H1 (cell line): ENCODE results near the gene GLIS2. TPM values are rescaled to one million over a fixed set of nuclear protein-coding genes. Genes with fewer than 3 reads are reported as not detected.

Experiments
- CTCF ChIA-PET: fragments of 300-600 bp; sonication (Branson Sonifier 250); formaldehyde crosslinking; loops from one replicate; lab custom pipeline; 2021; ENCODE audit not compliant: partially characterized antibody; lab: Charles Lee
- POLR2A ChIA-PET: fragments of 300-600 bp; sonication (Branson Sonifier 250); formaldehyde crosslinking; loops from one replicate; lab custom pipeline; 2021; ENCODE audit warnings: inconsistent platforms; ENCODE audit not compliant: partially characterized antibody; lab: Charles Lee
- DNase-seq, 2 experiments: peaks; one replicate each; pipeline versions ENCODE4 v3.0.0 to v3.0.0-alpha.2; 2010 to 2022; ENCODE audit warnings: low spot score in 2 of 2, low read depth in 1 of 2, mixed read lengths in 1 of 2
- FAIRE-seq: peaks from 2 replicates; lab custom pipeline; 2011; peaks lifted over from hg19 to GRCh38; lab: Jason Lieb, UNC
- H2AFZ ChIP-seq: 2 replicates; pipeline ENCODE4 v1.8.1; 2012; ENCODE audit warnings: low read length, inconsistent platforms
- H2AK5ac ChIP-seq: 2 replicates; pipeline ENCODE4 v1.6.1; 2013; ENCODE audit warnings: low read depth, low read length
- H2BK120ac ChIP-seq: replicated peaks from 2 replicates; pipeline ENCODE3; 2013; ENCODE audit warnings: low read depth, low read length, inconsistent platforms
- H2BK12ac ChIP-seq: 2 replicates; pipeline ENCODE4 v1.6.1; 2013; ENCODE audit warnings: low read depth, low read length
- H2BK15ac ChIP-seq: 2 replicates; pipeline ENCODE4 v1.6.1; 2013; ENCODE audit warnings: low read length
- H2BK20ac ChIP-seq: 2 replicates; pipeline ENCODE4 v1.6.1; 2013; ENCODE audit warnings: low read length
- H2BK5ac ChIP-seq: 2 replicates; pipeline ENCODE4 v1.6.1; 2013; ENCODE audit warnings: low read depth, low read length
- H3K14ac ChIP-seq: 2 replicates; pipeline ENCODE4 v1.6.1; 2013; ENCODE audit warnings: inconsistent platforms; ENCODE audit not compliant: insufficient read length
- H3K18ac ChIP-seq: 2 replicates; pipeline ENCODE4 v1.6.1; 2013; ENCODE audit warnings: low read length; ENCODE audit errors: extremely low read depth
- H3K23ac ChIP-seq: 2 replicates; pipeline ENCODE4 v1.6.1; 2013; ENCODE audit warnings: inconsistent platforms; ENCODE audit not compliant: insufficient read length
- H3K23me2 ChIP-seq: 2 replicates; pipeline ENCODE4 v1.6.1; 2013; ENCODE audit warnings: low read depth, low read length
- H3K27ac ChIP-seq: 2 replicates; pipeline ENCODE4 v1.6.1; 2011; ENCODE audit warnings: low read depth, low read length, inconsistent platforms
- H3K27me3 ChIP-seq, 4 experiments: replicated peaks in 1 of 4; 1 replicate in 1 of 4; 2 replicates in 3 of 4; pipeline versions ENCODE4 v1.6.1 to v1.8.1; 2011 to 2013; ENCODE audit warnings: low read length in 3 of 4, mild to moderate bottlenecking in 3 of 4, inconsistent platforms in 2 of 4, mixed read lengths in 2 of 4, moderate library complexity in 1 of 4; ENCODE audit not compliant: control insufficient read depth in 3 of 4, insufficient read depth in 3 of 4; ENCODE audit errors: extremely low read depth in 1 of 4
- H3K36me3 ChIP-seq, 4 experiments: 2 replicates each; pipeline versions ENCODE4 v1.6.1 to v1.8.1; 2011 to 2013; ENCODE audit warnings: mild to moderate bottlenecking in 4 of 4, low read length in 3 of 4, moderate library complexity in 2 of 4, control low read depth in 1 of 4, inconsistent platforms in 1 of 4; ENCODE audit not compliant: insufficient read depth in 4 of 4, control insufficient read depth in 2 of 4
- H3K4ac ChIP-seq: replicated peaks from 2 replicates; pipeline ENCODE3; 2013; ENCODE audit warnings: low read length, low read depth, mixed read lengths, inconsistent platforms; ENCODE audit not compliant: insufficient read length
- H3K4me1 ChIP-seq, 4 experiments: replicated peaks in 1 of 4; 1 replicate in 1 of 4; 2 replicates in 3 of 4; pipeline versions ENCODE4 v1.6.1 to v1.8.1; 2011 to 2013; ENCODE audit warnings: low read length in 3 of 4, inconsistent platforms in 2 of 4, mixed read lengths in 1 of 4; ENCODE audit not compliant: insufficient read depth in 4 of 4, control insufficient read depth in 3 of 4
- H3K4me2 ChIP-seq, 2 experiments: 2 replicates each; pipeline versions ENCODE4 v1.6.1 to v1.8.1; 2011 to 2013; ENCODE audit warnings: low read depth in 2 of 2, low read length in 2 of 2, control low read depth in 1 of 2, inconsistent platforms in 1 of 2, mild to moderate bottlenecking in 1 of 2; ENCODE audit not compliant: insufficient read depth in 1 of 2
- H3K4me3 ChIP-seq, 4 experiments: fragments of 200-600, 300-600 bp in 1 of 4; sonication (generic), shearing (Covaris generic), sonication (Bioruptor Twin) in 1 of 4; 2 replicates each; pipeline versions ENCODE4 v1.5.1 to v1.8.1; 2011 to 2016; ENCODE audit warnings: low read length in 4 of 4, low read depth in 3 of 4, control low read depth in 2 of 4, inconsistent platforms in 2 of 4, mild to moderate bottlenecking in 2 of 4, mixed read lengths in 1 of 4, moderate library complexity in 1 of 4; ENCODE audit not compliant: insufficient read depth in 2 of 4; ENCODE audit errors: extremely low read depth in 1 of 4
- H3K56ac ChIP-seq: replicated peaks from 2 replicates; pipeline ENCODE3; 2013; ENCODE audit warnings: low read depth, mild to moderate bottlenecking, mixed read lengths, low read length, inconsistent platforms; ENCODE audit not compliant: insufficient read length
- H3K79me1 ChIP-seq: 2 replicates; pipeline ENCODE4 v1.6.1; 2013; ENCODE audit warnings: low read depth, low read length, control low read depth
- H3K79me2 ChIP-seq, 2 experiments: 2 replicates each; pipeline versions ENCODE4 v1.6.1 to v1.8.1; 2012 to 2013; ENCODE audit warnings: low read length in 2 of 2, mild to moderate bottlenecking in 2 of 2, inconsistent platforms in 1 of 2; ENCODE audit not compliant: insufficient read depth in 2 of 2, control insufficient read depth in 1 of 2
- H3K9ac ChIP-seq, 4 experiments: replicated peaks in 1 of 4; 1 replicate in 1 of 4; 2 replicates in 3 of 4; pipeline versions ENCODE4 v1.6.1 to v1.8.1; 2011 to 2013; ENCODE audit warnings: low read depth in 3 of 4, low read length in 3 of 4, control low read depth in 2 of 4, mild to moderate bottlenecking in 2 of 4, moderate library complexity in 2 of 4, inconsistent platforms in 1 of 4; ENCODE audit errors: extremely low read depth in 1 of 4
- H3K9me3 ChIP-seq, 2 experiments: 2 replicates each; pipeline versions ENCODE4 v1.6.1 to v1.8.1; 2012 to 2013; ENCODE audit warnings: mild to moderate bottlenecking in 2 of 2, moderate library complexity in 2 of 2, control low read depth in 1 of 2, inconsistent platforms in 1 of 2, low read depth in 1 of 2, low read length in 1 of 2, mixed read lengths in 1 of 2; ENCODE audit not compliant: insufficient read depth in 2 of 2
- H4K20me1 ChIP-seq, 2 experiments: replicated peaks in 1 of 2; 2 replicates each; pipeline versions ENCODE3 to v1.8.1; 2011 to 2013; ENCODE audit warnings: inconsistent platforms in 2 of 2, low read length in 2 of 2, mild to moderate bottlenecking in 1 of 2; ENCODE audit not compliant: insufficient read depth in 2 of 2, control insufficient read depth in 1 of 2
- H4K5ac ChIP-seq: 2 replicates; pipeline ENCODE4 v1.6.1; 2013; ENCODE audit warnings: low read length, low read depth, mixed read lengths, inconsistent platforms; ENCODE audit not compliant: insufficient read length
- H4K8ac ChIP-seq: 2 replicates; pipeline ENCODE4 v1.8.0; 2013; ENCODE audit warnings: mild to moderate bottlenecking, moderate library complexity, low read length, inconsistent platforms; ENCODE audit not compliant: insufficient read depth; ENCODE audit errors: extremely low read depth
- H4K91ac ChIP-seq: replicated peaks from 2 replicates; pipeline ENCODE3; 2013; ENCODE audit warnings: low read length, mixed read lengths, inconsistent platforms; ENCODE audit not compliant: insufficient read length
- CREB1 ChIP-seq: IDR thresholded peaks from 2 replicates; pipeline ENCODE4 v1.6.1; 2012; ENCODE audit warnings: inconsistent platforms
- FOSL1 ChIP-seq: IDR thresholded peaks from 2 replicates; pipeline ENCODE4 v1.6.1; 2011; ENCODE audit warnings: mild to moderate bottlenecking, low read depth, low read length, moderate library complexity; ENCODE audit not compliant: insufficient read depth
- HDAC2 ChIP-seq, 2 experiments: fragments of 300-600 bp in 1 of 2; sonication (generic) in 1 of 2; IDR thresholded peaks; 2 replicates each; pipeline ENCODE4 v1.6.1; 2011 to 2012; ENCODE audit warnings: low read depth in 2 of 2, low read length in 2 of 2, mild to moderate bottlenecking in 2 of 2, moderate library complexity in 2 of 2, borderline replicate concordance in 1 of 2, inconsistent platforms in 1 of 2
- SIN3A ChIP-seq, 2 experiments: IDR thresholded peaks in 1 of 2; conservative IDR thresholded peaks in 1 of 2; 2 replicates each; pipeline ENCODE4 v1.6.1; 2011 to 2012; ENCODE audit warnings: low read length in 2 of 2, improper control_type of control experiment in 1 of 2, low read depth in 1 of 2, mild to moderate bottlenecking in 1 of 2
- SP1 ChIP-seq: IDR thresholded peaks from 2 replicates; pipeline ENCODE4 v1.6.1; 2011; ENCODE audit warnings: low read depth, low read length
- SUZ12 ChIP-seq: fragments of 200-600 bp; sonication (generic); IDR thresholded peaks from 2 replicates; pipeline ENCODE4 v1.6.1; 2012; ENCODE audit warnings: mild to moderate bottlenecking, inconsistent platforms, low read length, moderate library complexity, mixed read lengths
- TEAD4 ChIP-seq: IDR thresholded peaks from 2 replicates; pipeline ENCODE4 v1.6.1; 2012; ENCODE audit warnings: low read depth, low read length, inconsistent platforms, mixed read lengths
- ZNF274 ChIP-seq: IDR thresholded peaks from 2 replicates; pipeline ENCODE4 v1.7.0; 2012; ENCODE audit warnings: low read length, borderline replicate concordance; ENCODE audit errors: extremely low read depth
- WGBS, 2 experiments: shearing (Covaris generic) in 1 of 2; methylation state at CpG; one replicate each; pipeline versions ENCODE4 v1.1.6 to v1.1.7; 2013 to 2015; ENCODE audit warnings: low lambda C conversion rate in 2 of 2, mixed read lengths in 2 of 2, inconsistent platforms in 1 of 2, low coverage in 1 of 2, missing lambda C conversion rate in 1 of 2; ENCODE audit not compliant: insufficient replicate concordance in 2 of 2, insufficient coverage in 1 of 2, insufficient read length in 1 of 2; ENCODE audit errors: extremely low coverage in 1 of 2, missing lambda C conversion rate in 1 of 2; 5-methylcytosine and 5-hydroxymethylcytosine counted together
- polyA plus RNA-seq, 7 experiments: library from polyadenylated mRNA; depleted of rRNA in 3 of 7; stranded (reverse) in 5 of 7; unstranded in 2 of 7; fragments of >200 nt in 5 of 7; fragments of 200-250 nt in 2 of 7; gene quantifications; 1 replicate in 5 of 7; 2 replicates in 1 of 7; 4 replicates in 1 of 7; pipeline versions ENCODE4 v1.2.1 to v1.2.3, GENCODE V29; 2011 to 2013; ENCODE audit warnings: missing spikeins in 2 of 7, mixed read lengths in 2 of 7
- total RNA-seq: library from RNA; stranded (reverse); fragmentation: NEBNext Ultra II Directional; extraction: Animal tissue kit (Norgen Biotek cat#: 25700); gene quantifications from 2 replicates; pipeline ENCODE4 v1.2.1, GENCODE V29; 2021

Gene GLIS2
- total and polyA plus RNA-seq, 2 of the 8 experiments (the other 6 are each of a cell fraction or from before 2014, with no cell fraction given) = 4.3 to 17.4 TPM

- H4K8ac ChIP-seq = no peak overlapping the region
- H3K4ac ChIP-seq = no peak overlapping the region
- peaks cover 7% of the 10 kb centered on the region; the same call in 1 of the 2 replicates for H3K79me1 ChIP-seq
- no peak overlapping the region for H3K4me2 ChIP-seq
- H2BK15ac ChIP-seq = no peak overlapping the region
- H2BK5ac ChIP-seq = no peak overlapping the region
- WGBS, 2 experiments = 89% methylated on average over 7 of the region's 7 CpGs; no CpG with 5 or more reads in 1 of the 2 experiments
- FAIRE-seq (no peak), DNase-seq (no peak)
- H2AFZ ChIP-seq = no peak overlapping the region
- no peak overlapping the region for H3K23ac ChIP-seq
- H3K27me3 ChIP-seq = peaks cover 0 to 2% (median 0%) of the 10 kb centered on the region in 4 experiments; a peak in 1 of 7 replicates
- H3K18ac ChIP-seq = no peak overlapping the region
- CTCF ChIA-PET = interaction anchor here (0.8 to 12.6 kb wide), 12 partner anchors 13 to 91 kb away, joined by 3 to 159 read pairs (median 4); no protein-coding TSS in a partner anchor
- no peak overlapping the region for H2AK5ac ChIP-seq
- TF ChIP-seq SIN3A (conservative IDR thresholded peaks at IDR 0.05 in 1 of 2, IDR thresholded peaks at IDR 0.05 in 1 of 2; ENCODE audit: low read depth in 1 of 2, low read length in 2 of 2) (no peak), ZNF274 (no peak), HDAC2 (IDR thresholded peaks at IDR 0.05; ENCODE audit: borderline replicate concordance in 1 of 2, low read depth in 2 of 2, low read length in 2 of 2) (no peak), TEAD4 (no peak), FOSL1 (no peak), CREB1 (no peak), SP1 (no peak), SUZ12 (no peak)
- H4K20me1 ChIP-seq = peaks cover 0 to 12% of the 10 kb centered on the region in 2 experiments
- H2BK120ac ChIP-seq = no peak overlapping the region
- H3K4me3 ChIP-seq = no peak overlapping the region
- H3K23me2 ChIP-seq = no peaks in the 10 kb centered on the region; the same call in 1 of the 2 replicates
- no peak overlapping the region for H2BK12ac ChIP-seq
- peaks cover 0 to 5% (median under 1%) of the 10 kb centered on the region in 4 experiments; a peak in 3 of 8 replicates for H3K36me3 ChIP-seq
- H4K5ac ChIP-seq = no peak overlapping the region
- H2BK20ac ChIP-seq = no peak overlapping the region
- no peak overlapping the region for H3K27ac ChIP-seq
- POLR2A ChIA-PET = interaction anchor here (1.0 to 9.8 kb wide), 18 partner anchors 13 to 90 kb away, joined by 3 to 154 read pairs (median 6); partner anchors contain the start of gene VASN
- H3K56ac ChIP-seq = no peak overlapping the region
- no peak overlapping the region for H3K9ac ChIP-seq
- no peaks in the 10 kb centered on the region for H3K9me3 ChIP-seq
- H4K91ac ChIP-seq = no peak overlapping the region
- H3K14ac ChIP-seq = no peak overlapping the region
- H3K4me1 ChIP-seq = peaks cover 0 to 4% (median 0%) of the 10 kb centered on the region in 4 experiments; a peak in 1 of 7 replicates
- H3K79me2 ChIP-seq = peaks cover 17 to 39% of the 10 kb centered on the region in 2 experiments
Measured at GRCh38 chr16:4351880-4352279, 36.0 kb downstream of the GLIS2 start.
